Cerebellar nuclear complex (tissue), 1 donor: Measurements from ENCODE around the gene PIM1.
"Not testable (repeated sequence)": the region's sequence is repeated elsewhere in the genome, so short reads cannot be mapped to it uniquely, and the experiment has no call there.

Experiments
- DNase-seq, 2 experiments: peaks; one replicate each; lab custom pipeline; 2025; lab: John Stamatoyannopoulos, UW

The PIM1 gene

GRCh38 chr6:37171201-37171969 is 1.4 kb downstream of the PIM1 start:
- DNase-seq = peak in 1 of 2 experiments; percentile 36

GRCh38 chr6:37171970-37172812 is 2.2 kb downstream of the PIM1 start:
- peak in 1 of 2 experiments; percentile 59 for DNase-seq

GRCh38 chr6:37172912-37173492 is 3.0 kb downstream of the PIM1 start:
- DNase-seq = no peak

GRCh38 chr6:37173493-37174195 is 3.7 kb downstream of the PIM1 start:
- DNase-seq = no peak

GRCh38 chr6:37174196-37174514 is 4.2 kb downstream of the PIM1 start:
- no peak for DNase-seq

- no peak for DNase-seq
These were observed 4.8 kb downstream of the PIM1 start for GRCh38 chr6:37174515-37175331.

- DNase-seq = no peak
These were observed 5.6 kb downstream of the PIM1 start for GRCh38 chr6:37175332-37176267.

GRCh38 chr6:37176268-37177076 is 6.5 kb downstream of the PIM1 start:
- DNase-seq = no peak

GRCh38 chr6:37177077-37177934 is 7.4 kb downstream of the PIM1 start:
- DNase-seq = no peak

GRCh38 chr6:37177935-37178517 is 8.1 kb downstream of the PIM1 start:
- no peak for DNase-seq

GRCh38 chr6:37180075-37180474 is 10.1 kb downstream of the PIM1 start:
- DNase-seq = no peak

- DNase-seq = not testable (repeated sequence)
These were observed 10.7 kb downstream of the PIM1 start for GRCh38 chr6:37180610-37181009.

GRCh38 chr6:37182736-37183590 is 13.0 kb downstream of the PIM1 start:
- no peak for DNase-seq

- DNase-seq = not testable (repeated sequence)
These were observed 16.2 kb downstream of the PIM1 start for GRCh38 chr6:37185949-37186720.

- no peak for DNase-seq
These were observed 17.5 kb downstream of the PIM1 start for GRCh38 chr6:37187321-37188022.
